HG03025 (cell line): ENCODE data around the gene EGFLAM.
"Not testable (repeated sequence)": the region's sequence is repeated elsewhere in the genome, so short reads cannot be mapped to it uniquely, and the experiment has no call there.

ENCODE experiments used
- ATAC-seq: cut with Tn5 transposase; IDR thresholded peaks from one replicate; pipeline ENCODE4 v1.9.1; 2021; ENCODE audit warnings: mild to moderate bottlenecking, moderate library complexity; ENCODE audit not compliant: unreplicated experiment, low FRiP score

Gene EGFLAM

GRCh38 chr5:38408446-38409198, 150.3 kb downstream of the EGFLAM start:
- no peak for ATAC-seq

- ATAC-seq = no peak
Measured at GRCh38 chr5:38410304-38410990, 152.1 kb downstream of the EGFLAM start.

DNA sequence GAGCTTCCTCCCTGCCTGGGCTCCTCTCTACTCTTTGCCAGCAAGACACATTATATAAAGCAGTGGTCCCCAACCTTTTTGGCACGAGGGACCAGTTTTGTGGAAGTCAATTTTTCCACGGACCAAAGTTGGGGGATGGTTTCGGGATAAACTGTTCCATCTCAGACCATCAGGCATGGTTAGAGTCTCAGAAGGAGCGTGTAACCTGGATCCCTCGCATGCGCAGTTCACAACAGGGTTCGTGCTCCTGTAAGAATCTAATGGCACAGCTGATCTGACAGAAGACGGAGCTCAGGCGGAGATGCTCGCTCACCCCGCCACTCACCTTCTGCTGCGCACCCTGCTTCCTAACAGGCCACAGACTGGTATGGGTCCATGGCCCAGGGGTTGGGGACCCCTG, 155.3 kb downstream of the EGFLAM start:
- no peak for ATAC-seq

DNA sequence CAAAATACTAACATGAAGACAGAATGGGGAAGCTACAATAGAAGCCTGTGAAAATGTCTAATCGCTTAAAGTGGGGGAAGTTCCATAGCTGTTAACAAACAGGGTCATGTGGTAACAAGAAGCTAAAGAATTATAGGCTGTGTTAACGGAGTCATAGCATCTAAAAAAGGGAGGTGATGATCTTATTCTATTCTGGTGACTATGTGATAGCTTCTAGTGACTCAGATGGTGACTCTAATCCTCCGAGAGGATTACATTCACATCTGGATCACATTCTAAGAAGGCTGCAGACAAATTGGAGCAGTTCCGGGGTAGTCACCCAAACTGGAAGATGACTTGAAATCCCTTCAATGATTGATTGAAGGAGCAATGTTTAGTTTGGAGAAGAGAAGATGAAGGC, 156.0 kb downstream of the EGFLAM start:
- ATAC-seq = no peak

DNA sequence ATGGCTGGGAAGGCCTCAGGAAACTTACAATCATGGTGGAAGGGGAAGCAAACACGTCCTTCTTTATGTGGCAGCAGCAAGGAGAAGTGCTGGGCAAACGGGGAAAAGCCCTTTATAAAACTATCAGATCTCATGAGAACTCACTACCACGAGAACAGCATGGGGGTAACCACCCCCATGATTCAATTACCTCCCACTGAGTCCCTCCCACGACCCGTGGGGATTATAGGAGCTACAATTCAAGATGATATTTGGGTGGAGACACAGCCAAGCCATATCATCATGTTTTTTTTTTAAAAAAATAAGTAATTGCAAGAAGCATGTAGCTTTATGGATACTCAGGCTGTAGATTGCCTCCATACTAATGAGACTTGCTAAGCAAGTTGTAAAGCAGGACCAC, 157.4 kb downstream of the EGFLAM start:
- ATAC-seq = not testable (repeated sequence)

GRCh38 chr5:38417658-38418017, 159.3 kb downstream of the EGFLAM start:
- no peak for ATAC-seq

GRCh38 chr5:38420246-38420645, 161.9 kb downstream of the EGFLAM start:
- no peak for ATAC-seq

- no peak for ATAC-seq
Measured at GRCh38 chr5:38420691-38421390, 162.5 kb downstream of the EGFLAM start.

GRCh38 chr5:38422622-38423021, 164.3 kb downstream of the EGFLAM start:
- ATAC-seq = no peak

GRCh38 chr5:38423276-38424147, 165.2 kb downstream of the EGFLAM start:
- no peak for ATAC-seq

DNA sequence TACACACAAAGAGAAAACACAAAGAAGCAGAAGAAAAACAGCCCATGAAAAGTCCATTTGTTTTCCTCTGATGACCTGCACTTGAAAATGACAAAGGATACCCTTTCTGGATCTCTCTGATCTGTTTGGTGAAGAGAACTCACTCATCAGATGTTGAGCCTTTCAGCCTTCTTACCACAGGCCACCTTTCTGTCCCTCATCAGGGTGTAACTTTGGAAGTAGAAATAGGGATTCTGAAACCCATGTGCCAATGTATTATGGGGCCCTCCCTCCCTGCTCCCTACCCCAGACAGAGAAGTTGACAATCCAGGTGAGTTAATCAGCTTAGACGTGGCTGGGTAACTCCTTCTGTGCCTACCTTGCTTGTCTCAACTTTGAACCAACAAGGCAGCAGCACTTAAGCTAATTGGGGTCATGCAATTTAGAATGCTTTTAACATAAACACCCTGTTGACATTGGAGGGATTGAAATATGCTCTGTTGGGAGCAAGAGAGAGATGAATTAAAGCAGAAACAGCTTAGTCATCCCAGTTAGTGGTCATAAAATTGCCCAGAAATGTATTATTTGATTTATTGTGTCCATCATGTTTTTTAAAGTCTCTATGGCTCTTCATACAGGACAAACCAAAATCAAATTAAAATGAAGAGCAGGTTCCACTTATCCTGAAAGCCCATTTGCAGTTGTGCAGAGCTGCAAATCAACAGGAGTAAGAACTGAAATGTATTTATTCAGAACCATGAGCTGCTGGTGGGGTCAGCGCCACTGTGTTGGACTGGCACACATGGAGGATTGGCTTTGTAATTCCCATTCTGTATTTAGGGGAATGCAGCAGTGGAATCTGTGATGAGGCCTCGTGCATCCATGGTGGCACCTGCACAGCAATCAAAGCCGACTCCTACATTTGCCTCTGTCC, 166.0 kb downstream of the EGFLAM start:
- ATAC-seq = no peak

- ATAC-seq = no peak
Measured at GRCh38 chr5:38426490-38426889, 168.1 kb downstream of the EGFLAM start.

- no peak for ATAC-seq
Measured at GRCh38 chr5:38426986-38427950, 168.9 kb downstream of the EGFLAM start.

DNA sequence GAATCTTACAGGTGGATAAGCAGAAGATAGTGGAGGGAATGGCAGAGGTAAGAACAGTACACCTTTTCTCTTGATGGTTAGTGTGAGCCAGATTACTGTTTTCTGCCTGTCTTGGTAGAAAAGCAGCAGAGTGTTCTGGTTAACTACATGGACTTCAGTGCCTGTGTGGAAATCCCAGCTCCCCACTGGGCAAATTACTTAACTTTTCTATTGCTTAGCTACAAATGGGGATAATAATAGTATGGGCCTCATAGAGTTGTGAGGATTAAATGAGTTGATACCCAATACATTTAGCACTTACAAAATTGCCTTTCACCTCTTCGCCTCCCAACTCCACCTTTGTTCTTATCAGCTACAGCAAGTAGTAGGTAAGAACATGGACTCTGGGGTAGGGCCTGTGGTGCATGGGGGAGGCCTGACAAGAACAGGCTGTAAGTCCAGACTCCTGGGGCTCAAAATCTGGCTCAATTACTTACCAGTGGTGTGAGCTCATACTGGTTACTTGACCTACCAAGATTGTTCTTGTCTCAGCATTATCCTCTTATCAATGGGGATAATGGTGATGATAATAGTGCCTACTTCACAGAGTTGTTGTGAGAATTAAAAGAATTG, 173.0 kb downstream of the EGFLAM start:
- no peak for ATAC-seq

GRCh38 chr5:38433160-38433861, 175.0 kb downstream of the EGFLAM start:
- ATAC-seq = no peak

GRCh38 chr5:38434966-38435705, 176.8 kb downstream of the EGFLAM start:
- ATAC-seq = no peak

GRCh38 chr5:38438757-38439156, 180.4 kb downstream of the EGFLAM start:
- no peak for ATAC-seq
